ENCODE data around the gene ELAC1. TPM values are rescaled to one million over a fixed set of nuclear protein-coding genes. Genes with fewer than 3 reads are reported as not detected.
A peak's percentile ranks its signal among the peaks of the same experiment; 100 is the strongest.

Gene ELAC1
- total RNA-seq (2021; fragmentation: NEBNext Ultra II Directional; extraction: Animal tissue kit (Norgen Biotek cat#: 25700)) (3.2 and 3.4 TPM in 2 replicates), polyA plus RNA-seq (2011; rRNA removed) (2.0 and 2.3 TPM in 2 replicates), polyA minus RNA-seq (2011; rRNA and poly(A)+ RNA removed) (3.0 and 3.9 TPM in 2 replicates)
- 3.9 TPM for polyA plus RNA-seq (2011; cell fraction: cytosol; rRNA removed)
- 1.6 TPM for polyA plus RNA-seq (2011; cell fraction: nucleus; rRNA removed)
- polyA plus RNA-seq (2012, experiment 1 of 2): 2.6 to 4.3 TPM (median 3.4 TPM) in 4 replicates
- 1.5 TPM for polyA plus RNA-seq (2012, experiment 2 of 2)
- polyA plus RNA-seq (2013, experiment 1 of 2): 4.2 TPM
- 2.9 TPM for polyA plus RNA-seq (2013, experiment 2 of 2)
- polyA minus RNA-seq (2011; cell fraction: cytosol; rRNA and poly(A)+ RNA removed): 2.9 TPM
- 11.3 TPM for polyA minus RNA-seq (2011; cell fraction: nucleus; rRNA and poly(A)+ RNA removed)
- long read RNA-seq, experiment 1, partial matches to known transcripts: 0 of 4 reads
- long read RNA-seq, experiment 1, other reads (novel, unspliced or antisense): 0 of 4 reads
- long read RNA-seq, experiment 2, partial matches to known transcripts: 2 of 7 reads
- long read RNA-seq, experiment 2, other reads (novel, unspliced or antisense): 1 of 7 reads

GRCh38 chr18:50967714-50968661, at the start of gene ELAC1:
ELAC1 (plus strand) TSS chr18:50968040; CDS start chr18:50974405, 6,365 bp downstream.
- Histone ChIP-seq H3K4me3 (ENCODE audit: extremely low read depth in 1 of 4, insufficient read depth in 2 of 4, low read depth in 3 of 4, low read length in 4 of 4) (peak within 1 kb of the TSS; percentile 56 to 91 (median 78)), H3K79me1 (ENCODE audit: low read depth, low read length) (no peaks in the 10 kb centered on the region), H3K79me2 (ENCODE audit: control insufficient read depth in 1 of 2, insufficient read depth in 2 of 2, low read length in 2 of 2) (peaks cover 0 to 2% of the 10 kb centered on the region in 2 experiments; a peak in 1 of 4 replicates), H2AK5ac (ENCODE audit: low read depth, low read length) (no peak within 1 kb of the TSS), H2BK12ac (ENCODE audit: low read depth, low read length) (no peak within 1 kb of the TSS), H4K8ac (ENCODE audit: extremely low read depth, insufficient read depth, low read length) (peak within 1 kb of the TSS; percentile 95), H3K23me2 (ENCODE audit: low read depth, low read length) (peaks cover 4% of the 10 kb centered on the region; the same call in 1 of the 2 replicates), H3K9ac (replicated peaks in 1 of 4; ENCODE audit: extremely low read depth in 1 of 4, low read depth in 3 of 4, low read length in 3 of 4) (peak within 1 kb of the TSS; percentile 89 to 96 (median 92)), H4K91ac (replicated peaks; ENCODE audit: insufficient read length, low read length) (peak within 1 kb of the TSS; percentile 66), H2AFZ (ENCODE audit: low read length) (peak within 1 kb of the TSS; percentile 83), H4K20me1 (replicated peaks in 1 of 2; ENCODE audit: control insufficient read depth in 1 of 2, insufficient read depth in 2 of 2, low read length in 2 of 2) (no peaks in the 10 kb centered on the region), H3K18ac (ENCODE audit: extremely low read depth, low read length) (peak within 1 kb of the TSS; percentile 78; the same call in 1 of the 2 replicates), H3K27ac (ENCODE audit: low read depth, low read length) (peak within 1 kb of the TSS; percentile 83; the same call in 1 of the 2 replicates), H3K4me1 (replicated peaks in 1 of 4; ENCODE audit: control insufficient read depth in 3 of 4, insufficient read depth in 4 of 4, low read length in 3 of 4) (peaks cover 2 to 8% (median 4%) of the 10 kb centered on the region in 4 experiments; a peak in 5 of 7 replicates), H4K5ac (ENCODE audit: insufficient read length, low read depth, low read length) (peak within 1 kb of the TSS; percentile 32), H3K9me3 (ENCODE audit: insufficient read depth in 2 of 2, low read depth in 1 of 2, low read length in 1 of 2) (peaks cover 7 to 8% of the 10 kb centered on the region in 2 experiments; a peak in 2 of 4 replicates), H3K27me3 (replicated peaks in 1 of 4; ENCODE audit: control insufficient read depth in 3 of 4, extremely low read depth in 1 of 4, insufficient read depth in 3 of 4, low read length in 3 of 4) (no peaks in the 10 kb centered on the region), H3K14ac (ENCODE audit: insufficient read length) (no peak within 1 kb of the TSS), H2BK15ac (ENCODE audit: low read length) (no peak within 1 kb of the TSS), H2BK120ac (replicated peaks; ENCODE audit: low read depth, low read length) (peak within 1 kb of the TSS; percentile 75), H3K4ac (replicated peaks; ENCODE audit: insufficient read length, low read depth, low read length) (peak within 1 kb of the TSS; percentile 63), H3K23ac (ENCODE audit: insufficient read length) (no peak within 1 kb of the TSS), H2BK5ac (ENCODE audit: low read depth, low read length) (0 out of 2 replicates have a peak within 1 kb of the TSS, but pooled peaks have one; percentile 13), H3K36me3 (ENCODE audit: control insufficient read depth in 2 of 4, insufficient read depth in 4 of 4, low read length in 3 of 4) (no peaks in the 10 kb centered on the region), H3K56ac (replicated peaks; ENCODE audit: insufficient read length, low read depth, low read length) (peak within 1 kb of the TSS; percentile 62), H3K4me2 (ENCODE audit: insufficient read depth in 1 of 2, low read depth in 2 of 2, low read length in 2 of 2) (peak within 1 kb of the TSS; percentile 93 to 97), H2BK20ac (ENCODE audit: low read length) (no peak within 1 kb of the TSS)
- 5% methylated on average over 31 of the region's 84 CpGs; no CpG with 5 or more reads in 1 of the 2 experiments for WGBS, 2 experiments (ENCODE audit: extremely low coverage in 1 of 2, insufficient coverage in 1 of 2, insufficient read length in 1 of 2, insufficient replicate concordance in 2 of 2, low coverage in 1 of 2, low lambda C conversion rate in 2 of 2, missing lambda C conversion rate in 1 of 2)
- CTCF ChIA-PET (ENCODE audit: partially characterized antibody): interaction anchor here (0.9 to 2.3 kb wide), 6 partner anchors 11 to 150 kb away, joined by 3 to 7 read pairs (median 4); no protein-coding TSS in a partner anchor
- FAIRE-seq (no peak), DNase-seq (ENCODE audit: low read depth in 1 of 2, low spot score in 2 of 2) (peak; percentile 33 to 81)
- POLR2A ChIA-PET (ENCODE audit: partially characterized antibody): interaction anchor here (0.6 to 4.1 kb wide), 19 partner anchors 9 to 297 kb away, joined by 3 to 24 read pairs (median 4); partner anchors contain the start of gene SMAD4
- TF ChIP-seq HDAC2 (IDR thresholded peaks at IDR 0.05; ENCODE audit: borderline replicate concordance in 1 of 2, low read depth in 2 of 2, low read length in 2 of 2) (no peak), CTCF (IDR thresholded peaks at IDR 0.05; ENCODE audit: control extremely low read depth in 1 of 3, insufficient read depth in 1 of 3, low read depth in 1 of 3, low read length in 3 of 3) (peak in 1 of 3 experiments; percentile 15; a peak in 1 of 4 replicates), KDM1A (IDR thresholded peaks at IDR 0.05; ENCODE audit: borderline replicate concordance, low read length) (no peak), CBX8 (IDR thresholded peaks at IDR 0.05; ENCODE audit: borderline replicate concordance, low read depth, low read length) (no peak)

Measured in H1 (cell line).